ENCODE data around the gene MKNK1. TPM values are rescaled to one million over a fixed set of nuclear protein-coding genes. Genes with fewer than 3 reads are reported as not detected.

MKNK1 gene
- total RNA-seq, 1 donor: 25.4 TPM

DNA sequence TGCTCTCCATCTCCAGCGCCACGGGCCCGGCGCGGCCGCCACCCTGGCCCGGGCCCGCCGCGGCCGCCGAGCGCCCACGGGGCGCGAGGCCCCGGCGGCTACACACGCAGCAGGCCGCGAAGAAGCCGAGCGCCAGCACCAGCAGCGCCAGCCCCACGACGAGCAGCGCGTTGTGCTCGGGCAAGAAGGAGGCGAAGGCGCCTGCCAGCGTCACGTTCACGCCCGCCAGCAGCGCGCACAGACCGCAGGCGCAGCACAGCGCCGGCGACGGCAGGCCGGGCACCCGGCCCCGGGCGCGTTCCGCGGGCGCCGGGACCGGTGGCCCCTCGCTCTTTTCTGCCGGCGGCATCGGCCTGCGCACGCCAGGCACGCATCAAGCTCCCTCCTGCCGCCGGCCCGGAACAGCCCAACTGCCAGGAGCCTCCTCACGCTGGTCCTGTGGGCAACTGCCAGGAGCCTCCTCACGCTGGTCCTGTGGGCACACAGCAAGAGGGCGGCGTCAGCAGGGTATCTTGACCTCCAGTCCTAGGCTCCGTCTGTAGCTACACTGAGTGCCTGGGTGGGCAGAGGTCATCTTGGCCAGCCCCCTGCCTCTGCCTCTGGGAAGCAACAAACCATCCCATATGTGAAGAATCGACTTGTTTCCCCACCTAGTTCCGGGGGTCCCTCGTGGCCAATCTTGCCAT is 70.7 kb downstream of the MKNK1 start:
- Histone ChIP-seq H3K27me3 (ENCODE audit: insufficient read depth, low read length) (peaks cover 42% of the 10 kb centered on the region), H3K4me3 (ENCODE audit: low read length) (peak overlapping the region; percentile 16), H3K4me1 (ENCODE audit: insufficient read depth, low read length) (peaks cover 13% of the 10 kb centered on the region), H3K9me3 (ENCODE audit: low read depth, low read length) (no peaks in the 10 kb centered on the region)

DNA sequence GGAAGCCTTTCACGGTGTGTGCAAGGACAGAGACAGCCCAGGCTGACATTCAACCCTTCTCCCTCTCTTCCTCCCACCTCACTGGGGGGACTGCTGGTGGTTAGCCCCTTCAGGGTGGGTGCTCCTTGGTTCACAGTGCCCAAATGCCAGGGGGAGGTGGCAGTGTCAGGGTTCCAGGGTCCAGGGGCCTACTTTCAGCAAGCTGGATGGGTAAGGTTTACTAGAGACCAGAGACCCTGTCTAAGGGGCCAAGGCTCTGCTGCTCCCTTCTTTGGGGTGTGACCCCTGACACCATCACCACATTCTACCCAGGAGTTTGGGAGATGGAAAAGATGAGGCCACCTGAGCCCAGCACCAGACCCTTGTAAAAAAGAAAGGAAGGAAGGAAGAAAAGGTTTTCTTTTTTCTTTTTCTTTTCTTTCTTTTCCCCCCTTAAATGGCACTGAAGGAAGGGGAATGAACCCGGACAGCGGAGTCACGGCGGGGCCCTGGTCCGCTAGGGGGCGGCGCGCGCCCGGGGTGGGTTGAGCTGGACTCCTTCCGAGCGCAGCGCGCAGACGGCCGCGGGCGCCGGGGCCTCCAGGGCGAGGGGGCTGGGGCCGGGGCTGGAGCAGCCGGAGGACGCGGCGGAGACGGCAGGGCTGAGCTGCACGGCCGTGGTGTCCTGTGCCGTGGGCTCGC is 71.4 kb downstream of the MKNK1 start:
- no peak overlapping the region for H3K4me3 ChIP-seq (ENCODE audit: low read length)
- peaks cover 43% of the 10 kb centered on the region for H3K27me3 ChIP-seq (ENCODE audit: insufficient read depth, low read length)
- peaks cover 13% of the 10 kb centered on the region for H3K4me1 ChIP-seq (ENCODE audit: insufficient read depth, low read length)
- no peaks in the 10 kb centered on the region for H3K9me3 ChIP-seq (ENCODE audit: low read depth, low read length)

DNA sequence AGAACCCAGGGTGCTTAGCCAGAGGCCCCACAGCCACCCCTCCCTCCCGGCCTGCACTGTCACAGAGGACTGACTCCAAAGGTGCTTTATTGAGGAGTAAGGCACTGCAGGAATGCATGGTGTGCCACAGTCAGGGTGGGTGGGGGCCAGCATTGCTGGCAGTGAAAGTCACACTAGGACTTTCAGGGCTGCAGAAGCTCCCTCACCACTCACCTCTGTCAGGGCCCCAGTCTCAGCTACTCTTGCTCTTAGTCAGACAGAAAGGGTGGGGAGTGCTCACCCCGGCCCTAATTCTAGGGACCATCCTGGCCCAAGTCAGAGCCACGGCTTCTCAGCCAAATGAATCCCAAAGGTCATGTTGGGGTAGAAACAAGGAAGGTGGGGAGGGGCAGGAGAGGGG is 72.0 kb downstream of the MKNK1 start:
- Histone ChIP-seq H3K9me3 (ENCODE audit: low read depth, low read length) (no peaks in the 10 kb centered on the region), H3K4me1 (ENCODE audit: insufficient read depth, low read length) (peaks cover 13% of the 10 kb centered on the region), H3K27me3 (ENCODE audit: insufficient read depth, low read length) (peaks cover 43% of the 10 kb centered on the region), H3K4me3 (ENCODE audit: low read length) (no peak overlapping the region)

DNA sequence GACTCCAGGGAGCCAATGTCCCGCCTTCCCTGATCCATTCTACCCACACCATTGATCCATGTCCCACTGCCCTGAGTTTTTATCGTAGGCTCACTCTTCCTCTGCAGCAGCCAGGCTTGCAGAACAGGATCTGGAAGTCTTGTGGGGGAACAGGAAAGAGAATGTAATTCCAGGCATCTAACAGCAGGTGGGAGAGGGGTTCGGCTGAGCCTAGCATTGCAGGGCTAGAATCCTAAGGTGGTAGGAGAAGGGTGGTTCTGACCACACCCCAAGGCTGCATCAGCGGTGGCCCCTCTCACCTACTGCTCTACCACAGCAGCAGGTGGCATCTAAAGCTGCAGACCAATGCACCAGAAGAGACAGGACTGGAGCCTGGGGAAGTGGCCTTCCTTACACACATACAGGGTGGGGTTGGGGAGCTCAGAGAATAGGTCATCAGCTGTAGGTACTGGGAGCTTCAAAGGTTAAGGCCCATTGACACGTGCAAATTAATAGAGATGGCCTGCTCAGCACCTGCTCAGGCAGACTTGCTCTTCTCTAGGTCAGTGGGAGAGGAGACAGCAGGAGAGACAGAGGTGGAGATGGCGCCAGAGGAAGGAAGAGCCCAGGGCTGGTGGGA is 73.2 kb downstream of the MKNK1 start:
- H3K4me1 ChIP-seq (ENCODE audit: insufficient read depth, low read length): peaks cover 13% of the 10 kb centered on the region
- no peaks in the 10 kb centered on the region for H3K9me3 ChIP-seq (ENCODE audit: low read depth, low read length)
- H3K4me3 ChIP-seq (ENCODE audit: low read length): no peak overlapping the region
- H3K27me3 ChIP-seq (ENCODE audit: insufficient read depth, low read length): peaks cover 42% of the 10 kb centered on the region

DNA sequence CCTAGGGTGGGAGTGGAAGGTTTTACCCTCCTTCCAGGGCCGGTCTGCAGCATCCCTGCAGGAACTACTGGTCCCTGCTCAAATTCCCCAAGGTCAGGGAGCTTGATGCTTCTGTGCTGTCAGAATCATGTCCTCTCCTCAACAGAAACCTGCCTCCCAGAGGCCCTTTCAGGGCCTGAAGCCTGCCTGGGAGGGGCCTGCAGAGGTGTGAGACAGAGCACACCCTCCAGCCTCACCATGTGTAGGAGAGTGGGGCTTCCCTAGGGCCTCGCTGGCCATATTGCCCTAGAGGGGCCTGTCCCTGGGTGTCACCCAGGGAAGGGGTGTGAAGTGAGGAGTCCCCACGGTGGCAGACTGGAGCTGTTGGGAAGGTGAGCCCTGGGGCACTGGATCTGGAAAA is 73.8 kb downstream of the MKNK1 start:
- H3K9me3 ChIP-seq (ENCODE audit: low read depth, low read length): no peaks in the 10 kb centered on the region
- no peak overlapping the region for H3K4me3 ChIP-seq (ENCODE audit: low read length)
- peaks cover 13% of the 10 kb centered on the region for H3K4me1 ChIP-seq (ENCODE audit: insufficient read depth, low read length)
- H3K27me3 ChIP-seq (ENCODE audit: insufficient read depth, low read length): peaks cover 41% of the 10 kb centered on the region

DNA sequence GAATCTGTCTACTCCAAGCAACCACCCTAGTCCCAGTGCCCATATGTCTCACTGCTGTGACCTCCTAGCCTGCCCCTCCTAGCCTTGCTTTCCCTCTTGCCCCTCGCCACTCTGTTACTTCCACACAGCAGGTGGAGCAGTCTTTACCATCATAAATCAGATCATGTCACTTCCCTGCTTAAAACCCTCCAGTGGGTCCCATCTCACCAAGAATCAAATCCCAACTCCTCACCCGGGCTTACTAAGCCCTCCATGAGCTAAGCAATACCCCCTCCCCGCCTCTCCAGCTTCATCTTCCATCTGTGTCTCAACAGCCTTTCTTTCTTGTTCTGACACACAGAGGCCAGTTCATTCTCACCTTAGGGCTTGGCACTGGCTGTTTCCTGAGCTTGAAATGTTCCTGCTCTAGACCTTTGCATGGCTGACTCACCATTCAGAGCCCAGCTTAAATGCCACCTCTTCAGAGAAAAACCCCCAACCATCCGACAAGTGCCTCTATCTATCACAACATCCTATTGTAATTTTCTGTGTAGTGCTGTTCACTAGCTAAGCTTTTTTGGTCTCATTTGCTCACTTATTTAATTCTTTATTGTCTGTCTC is 74.9 kb downstream of the MKNK1 start:
- no peaks in the 10 kb centered on the region for H3K9me3 ChIP-seq (ENCODE audit: low read depth, low read length)
- H3K4me1 ChIP-seq (ENCODE audit: insufficient read depth, low read length): peaks cover 13% of the 10 kb centered on the region
- H3K27me3 ChIP-seq (ENCODE audit: insufficient read depth, low read length): peaks cover 35% of the 10 kb centered on the region
- H3K4me3 ChIP-seq (ENCODE audit: low read length): no peak overlapping the region

DNA sequence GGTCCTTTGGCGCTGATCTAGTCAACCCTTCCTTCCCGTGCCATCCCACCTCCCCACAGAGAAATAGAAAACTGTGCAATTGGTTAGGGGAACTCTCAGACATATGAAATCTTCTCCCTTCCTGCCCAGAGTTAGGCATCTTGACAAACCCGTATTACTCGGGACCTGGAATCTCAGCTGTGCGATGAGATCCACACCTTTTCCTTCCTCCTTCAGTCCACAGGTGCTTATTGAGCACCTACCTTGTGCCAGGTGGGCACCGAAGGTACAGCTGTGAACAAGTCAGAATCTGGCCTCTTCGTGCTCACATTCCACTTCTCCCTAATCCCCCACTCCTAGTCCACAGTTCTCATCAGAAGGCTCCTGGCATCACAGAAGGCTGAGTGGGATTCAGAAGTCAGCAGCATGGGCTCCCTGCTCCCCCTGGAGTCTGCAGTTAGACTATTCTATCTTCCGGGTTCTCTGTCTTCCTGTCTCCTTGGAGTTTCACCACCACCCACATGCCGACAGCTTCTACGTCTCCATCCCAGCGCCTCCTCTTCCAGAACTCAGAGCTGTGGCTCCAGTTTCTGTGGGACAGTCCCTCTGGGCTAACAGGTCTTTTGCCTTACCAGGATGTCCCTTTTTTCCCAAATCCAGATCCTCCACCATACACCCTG is 75.6 kb downstream of the MKNK1 start:
- peaks cover 30% of the 10 kb centered on the region for H3K27me3 ChIP-seq (ENCODE audit: insufficient read depth, low read length)
- no peaks in the 10 kb centered on the region for H3K9me3 ChIP-seq (ENCODE audit: low read depth, low read length)
- H3K4me1 ChIP-seq (ENCODE audit: insufficient read depth, low read length): peaks cover 8% of the 10 kb centered on the region
- H3K4me3 ChIP-seq (ENCODE audit: low read length): no peak overlapping the region

DNA sequence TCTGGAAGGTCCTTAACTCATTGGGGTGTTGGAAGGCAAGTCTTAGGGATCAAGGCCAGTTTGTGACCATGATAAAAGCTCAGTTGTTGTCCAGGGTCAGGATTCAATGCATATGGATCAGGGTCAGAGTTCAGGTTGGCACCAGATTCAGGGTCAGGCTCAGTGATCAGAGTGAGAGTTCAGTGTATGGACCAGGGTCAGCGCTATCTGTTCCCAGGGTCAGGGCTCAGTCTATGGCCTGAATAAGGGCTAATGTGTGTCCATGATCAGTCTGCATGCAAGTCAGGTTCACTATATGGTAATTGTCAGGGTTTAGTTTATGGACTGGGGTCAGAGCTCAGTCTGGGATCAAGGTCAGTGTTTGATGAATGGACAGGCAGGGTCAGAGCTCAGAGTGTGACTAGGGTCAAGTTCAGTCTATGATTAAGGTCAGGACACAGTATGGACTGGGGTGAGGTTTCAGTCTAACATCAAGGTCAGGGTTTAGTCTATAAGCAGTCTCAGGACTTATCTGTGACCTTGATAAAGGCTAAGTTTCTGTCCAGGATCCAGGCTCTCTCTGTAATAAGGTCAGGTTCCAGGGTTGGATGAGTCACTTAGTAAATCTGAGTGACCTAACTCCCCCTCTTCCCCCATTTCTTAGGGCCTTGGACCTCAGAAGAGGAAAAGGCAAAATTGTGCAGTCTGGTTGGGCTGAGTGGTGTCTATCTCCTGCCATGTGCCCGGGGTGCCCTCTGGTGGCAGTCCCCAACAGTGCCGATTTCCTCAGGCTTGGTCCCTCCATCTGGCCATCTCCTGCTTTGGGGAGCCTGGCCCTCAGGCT is 76.4 kb downstream of the MKNK1 start:
- no peak overlapping the region for H3K4me3 ChIP-seq (ENCODE audit: low read length)
- peaks cover 4% of the 10 kb centered on the region for H3K4me1 ChIP-seq (ENCODE audit: insufficient read depth, low read length)
- no peaks in the 10 kb centered on the region for H3K9me3 ChIP-seq (ENCODE audit: low read depth, low read length)
- peaks cover 29% of the 10 kb centered on the region for H3K27me3 ChIP-seq (ENCODE audit: insufficient read depth, low read length)

DNA sequence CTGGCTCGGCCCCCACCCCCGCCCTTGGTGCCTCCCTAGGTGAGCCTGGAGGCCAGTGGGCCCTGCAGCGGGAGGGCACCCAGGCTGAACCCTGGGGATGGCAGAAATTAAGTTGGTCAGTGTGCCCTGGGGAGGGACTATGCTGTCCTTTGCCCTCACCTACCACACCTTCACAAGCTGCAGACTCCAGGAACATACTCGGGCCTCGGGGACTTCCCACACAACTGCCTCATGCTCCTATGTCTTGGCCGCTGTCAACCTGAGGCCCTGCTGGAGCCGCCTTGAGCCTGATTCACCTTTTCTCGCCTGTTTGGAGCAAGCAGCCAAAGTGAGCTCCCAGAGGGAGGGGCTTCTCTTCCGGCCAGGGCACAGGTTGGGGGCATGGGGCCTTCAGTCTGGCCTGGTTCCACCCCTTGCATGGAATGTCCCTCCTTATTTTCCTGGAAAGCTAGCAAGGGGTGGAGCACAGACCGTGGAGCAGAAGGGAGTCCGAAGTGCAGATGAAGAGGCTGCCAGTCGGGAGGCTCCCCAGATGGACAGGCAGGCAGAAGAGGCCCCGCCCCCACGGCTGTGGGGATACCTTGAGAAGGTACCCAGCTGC is 77.3 kb downstream of the MKNK1 start:
- Histone ChIP-seq H3K4me3 (ENCODE audit: low read length) (no peak overlapping the region), H3K9me3 (ENCODE audit: low read depth, low read length) (no peaks in the 10 kb centered on the region), H3K4me1 (ENCODE audit: insufficient read depth, low read length) (no peaks in the 10 kb centered on the region), H3K27me3 (ENCODE audit: insufficient read depth, low read length) (peaks cover 23% of the 10 kb centered on the region)

DNA sequence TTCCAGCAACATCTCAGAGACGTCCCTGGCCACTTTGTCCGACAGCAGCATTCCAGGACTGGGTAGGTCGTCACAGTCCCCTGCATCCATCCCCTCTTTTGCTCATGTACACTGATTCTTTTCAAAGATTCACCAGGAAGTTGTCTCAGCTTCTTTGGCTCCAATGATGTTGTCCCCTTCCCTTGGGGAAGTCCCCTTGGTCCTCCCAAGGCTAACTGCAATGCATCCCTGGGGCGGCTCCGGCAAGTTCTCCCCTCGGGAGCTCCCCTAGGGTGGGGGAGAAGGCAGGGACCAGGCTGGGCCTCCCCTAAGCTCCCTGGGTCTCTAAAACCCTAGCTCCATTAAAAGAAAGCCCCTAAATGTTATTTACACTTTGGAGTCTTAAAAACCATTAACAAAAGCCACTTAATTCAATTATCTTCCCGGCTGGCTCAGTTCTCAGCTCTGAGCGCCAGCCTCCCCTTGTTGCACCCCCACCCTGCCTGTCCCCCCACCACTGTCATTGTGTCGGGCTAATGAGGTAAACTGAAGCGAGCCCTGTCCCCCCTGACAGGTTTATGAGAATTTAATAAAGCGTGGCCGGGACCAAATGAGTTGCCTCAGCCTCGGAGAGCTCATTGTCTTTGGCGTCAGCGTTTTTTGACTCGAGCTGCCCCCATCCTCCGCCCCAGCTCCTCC is 77.9 kb downstream of the MKNK1 start:
- Histone ChIP-seq H3K9me3 (ENCODE audit: low read depth, low read length) (no peaks in the 10 kb centered on the region), H3K4me1 (ENCODE audit: insufficient read depth, low read length) (no peaks in the 10 kb centered on the region), H3K4me3 (ENCODE audit: low read length) (no peak overlapping the region), H3K27me3 (ENCODE audit: insufficient read depth, low read length) (peaks cover 23% of the 10 kb centered on the region)

DNA sequence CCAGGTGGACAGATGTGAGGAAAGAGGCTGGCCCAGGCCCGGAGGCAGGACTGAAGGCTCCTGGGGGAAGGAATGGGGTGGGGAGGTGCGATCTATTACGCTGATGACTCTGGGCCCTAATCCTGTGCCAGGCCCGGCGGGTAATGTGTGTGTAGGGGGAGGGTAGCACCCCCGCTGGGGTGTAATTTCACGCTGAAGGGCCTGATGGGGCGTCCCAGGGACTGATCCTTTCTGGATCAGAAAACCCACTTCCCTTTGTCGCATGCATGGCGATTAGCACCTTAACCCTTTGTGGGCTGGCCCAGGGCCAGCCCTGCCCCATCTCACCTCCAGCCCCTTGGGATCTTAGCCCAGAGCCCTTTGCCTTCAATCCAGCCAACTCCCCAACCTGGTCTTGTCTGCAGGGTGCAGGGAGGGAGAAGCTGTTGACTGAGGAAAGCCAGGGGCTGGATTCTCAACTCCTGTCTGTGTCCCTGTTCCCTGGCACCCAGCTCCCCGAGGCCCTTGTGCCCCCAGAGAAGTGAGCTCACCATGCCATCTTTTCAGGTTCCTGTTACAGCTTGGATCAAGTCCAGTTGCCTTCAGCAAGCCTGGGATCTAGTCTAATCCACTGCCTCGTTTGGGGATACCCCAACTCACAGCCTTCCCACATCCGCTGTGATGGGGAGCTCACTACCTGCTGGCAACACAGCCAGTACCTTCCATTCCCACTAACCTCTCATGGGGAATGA is 78.7 kb downstream of the MKNK1 start:
- H3K4me3 ChIP-seq (ENCODE audit: low read length): no peak overlapping the region
- no peaks in the 10 kb centered on the region for H3K4me1 ChIP-seq (ENCODE audit: insufficient read depth, low read length)
- no peaks in the 10 kb centered on the region for H3K9me3 ChIP-seq (ENCODE audit: low read depth, low read length)
- peaks cover 23% of the 10 kb centered on the region for H3K27me3 ChIP-seq (ENCODE audit: insufficient read depth, low read length)

DNA sequence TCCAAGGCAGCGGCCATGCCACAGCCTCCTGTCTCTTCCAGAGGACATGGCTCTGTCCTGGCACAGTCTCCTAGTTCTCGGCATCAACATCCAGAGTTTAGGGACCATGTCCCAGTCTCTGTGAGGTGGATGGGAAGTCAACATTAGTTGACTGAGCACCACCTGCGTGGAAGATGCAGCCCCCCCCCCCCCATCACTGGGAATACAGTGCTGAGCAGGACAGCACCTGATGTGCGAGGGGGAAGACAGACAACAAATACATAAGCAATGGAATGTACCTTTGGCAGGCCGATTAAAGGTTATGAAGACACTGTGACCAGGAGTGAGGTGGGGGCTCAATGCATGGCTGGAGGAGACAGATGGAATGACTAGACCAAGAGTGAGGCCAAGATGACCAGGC is 79.2 kb downstream of the MKNK1 start:
- H3K4me3 ChIP-seq (ENCODE audit: low read length): no peak overlapping the region
- H3K27me3 ChIP-seq (ENCODE audit: insufficient read depth, low read length): peaks cover 23% of the 10 kb centered on the region
- no peaks in the 10 kb centered on the region for H3K9me3 ChIP-seq (ENCODE audit: low read depth, low read length)
- no peaks in the 10 kb centered on the region for H3K4me1 ChIP-seq (ENCODE audit: insufficient read depth, low read length)

All from mononuclear cell (primary cell).